HepG2 (cell line): ENCODE results near the gene RABGGTB. TPM values are rescaled to one million over a fixed set of nuclear protein-coding genes. Genes with fewer than 3 reads are reported as not detected.

Source experiments
- ARNT2 ChIP-seq: sonication (generic); formaldehyde crosslinking; IDR thresholded peaks from 2 replicates; pipeline ENCODE4 v1.8.0; 2022; ENCODE audit warnings: mild to moderate bottlenecking, low read depth, missing genetic modification reagents, moderate library complexity
- CBFB ChIP-seq: sonication (generic); formaldehyde crosslinking; IDR thresholded peaks from 2 replicates; pipeline ENCODE4 v1.4.0; 2020; ENCODE audit warnings: missing genetic modification reagents
- CEBPB ChIP-seq: IDR thresholded peaks from 2 replicates; pipeline ENCODE4 v1.6.1; 2011; ENCODE audit warnings: low read depth, low read length, improper control_type of control experiment, borderline replicate concordance
- CENPBD1 ChIP-seq: sonication (generic); formaldehyde crosslinking; IDR thresholded peaks from 2 replicates; pipeline ENCODE4 v1.8.0; 2022; ENCODE audit warnings: missing genetic modification reagents, low read depth, mild to moderate bottlenecking, borderline replicate concordance
- E2F1 ChIP-seq: sonication (generic); formaldehyde crosslinking; IDR thresholded peaks from 2 replicates; pipeline ENCODE4 v1.5.0; 2020; ENCODE audit warnings: missing genetic modification reagents
- GPBP1L1 ChIP-seq: sonication (generic); formaldehyde crosslinking; IDR thresholded peaks from 2 replicates; pipeline ENCODE4 v1.5.0; 2020; ENCODE audit warnings: mild to moderate bottlenecking, missing genetic modification reagents
- GPN1 ChIP-seq: sonication (generic); formaldehyde crosslinking; IDR thresholded peaks from 2 replicates; pipeline ENCODE4 v1.5.1; 2020; ENCODE audit warnings: missing genetic modification reagents, borderline replicate concordance
- HNRNPLL ChIP-seq: fragments of 200-400 bp; formaldehyde crosslinking; IDR thresholded peaks from 2 replicates; pipeline ENCODE4 v1.6.1; 2017; ENCODE audit warnings: mild to moderate bottlenecking, low read depth, low read length; ENCODE audit not compliant: poor library complexity, severe bottlenecking
- KDM1A ChIP-seq: IDR thresholded peaks from 2 replicates; pipeline ENCODE4 v1.6.1; 2016; ENCODE audit warnings: missing compliant biosample characterization
- KDM2A ChIP-seq: sonication (generic); formaldehyde crosslinking; IDR thresholded peaks from 2 replicates; pipeline ENCODE4 v1.4.0; 2020; ENCODE audit warnings: low read depth, missing genetic modification reagents, borderline replicate concordance
- MIER2 ChIP-seq: IDR thresholded peaks from 2 replicates; pipeline ENCODE4 v1.6.1; 2016; ENCODE audit warnings: missing biosample characterization, missing genetic modification reagents
- PLSCR1 ChIP-seq: sonication (generic); formaldehyde crosslinking; IDR thresholded peaks from 2 replicates; pipeline ENCODE4 v1.5.0; 2020; ENCODE audit warnings: missing genetic modification reagents, mild to moderate bottlenecking, borderline replicate concordance
- RARA ChIP-seq: IDR thresholded peaks from 2 replicates; pipeline ENCODE4 v1.6.1; 2016; ENCODE audit warnings: missing genetic modification reagents, missing compliant biosample characterization
- STAG1 ChIP-seq: sonication (generic); formaldehyde crosslinking; IDR thresholded peaks from 2 replicates; pipeline ENCODE4 v1.4.0; 2020; ENCODE audit warnings: missing genetic modification reagents
- TBL1XR1 ChIP-seq: fragments of 150-350 bp; IDR thresholded peaks from 2 replicates; pipeline ENCODE4 v1.6.1; 2014; ENCODE audit warnings: borderline replicate concordance, low read length; ENCODE audit not compliant: partially characterized antibody
- ZBTB33 ChIP-seq: sonication (generic); formaldehyde crosslinking; IDR thresholded peaks from 2 replicates; pipeline ENCODE4 v1.4.0; 2020; ENCODE audit warnings: missing genetic modification reagents
- ZC3H4 ChIP-seq: sonication (generic); formaldehyde crosslinking; IDR thresholded peaks from 2 replicates; pipeline ENCODE4 v1.4.0; 2020; ENCODE audit warnings: missing genetic modification reagents, borderline replicate concordance
- ZNF496 ChIP-seq: sonication (generic); formaldehyde crosslinking; IDR thresholded peaks from 2 replicates; pipeline ENCODE4 v1.8.1; 2023; ENCODE audit warnings: mild to moderate bottlenecking, moderate library complexity, missing genetic modification reagents; ENCODE audit not compliant: insufficient replicate concordance
- ZNF574 ChIP-seq: sonication (generic); formaldehyde crosslinking; IDR thresholded peaks from 2 replicates; pipeline ENCODE4 v1.4.0; 2020; ENCODE audit warnings: missing genetic modification reagents
- polyA plus RNA-seq, 8 experiments: library from polyadenylated mRNA; depleted of rRNA in 3 of 8; stranded (reverse) in 7 of 8; unstranded in 1 of 8; fragments of >200 nt; fragmentation: Illumina TruSeq in 4 of 8; extraction: Trizol in 4 of 8; gene quantifications; 2 replicates each; pipeline versions ENCODE4 v1.2.1 to v1.2.3, GENCODE V29; 2011 to 2016; ENCODE audit warnings: low read depth in 4 of 8, missing spikeins in 1 of 8, mixed read lengths in 1 of 8; ENCODE audit not compliant: insufficient read depth in 1 of 8
- total RNA-seq, 5 experiments: library from RNA; depleted of rRNA; stranded (reverse); fragments of >200 nt; fragmentation: Illumina TruSeq; extraction: Trizol; gene quantifications; 2 replicates each; pipeline ENCODE4 v1.2.3, GENCODE V29; 2016; ENCODE audit warnings: low read depth in 1 of 5

Gene RABGGTB
- total and polyA plus RNA-seq, 2 of the 13 experiments (the other 11 are each of a cell fraction or from before 2014, with no cell fraction given) = 185 to 290 TPM

- TF ChIP-seq ZNF574 (CRISPR knock-in tag) (peak; percentile 87), CBFB (no peak), MIER2 (no peak), TBL1XR1 (no peak), GPN1 (CRISPR knock-in tag) (no peak), STAG1 (CRISPR knock-in tag) (no peak; the same call in 1 of the 2 replicates), PLSCR1 (no peak), KDM1A (CRISPR knock-in tag) (no peak), ZBTB33 (CRISPR knock-in tag) (no peak; the same call in 1 of the 2 replicates), CENPBD1 (CRISPR knock-in tag) (no peak), RARA (CRISPR knock-in tag) (0 out of 2 replicates have a peak, but pooled peaks have one; percentile 26), HNRNPLL (peak; percentile 25), KDM2A (peak; percentile 72; the same call in 1 of the 2 replicates), ZNF496 (CRISPR knock-in tag) (no peak), CEBPB (no peak), GPBP1L1 (CRISPR knock-in tag) (no peak), ARNT2 (CRISPR knock-in tag) (no peak; the same call in 1 of the 2 replicates), E2F1 (CRISPR knock-in tag) (peak; percentile 51; the same call in 1 of the 2 replicates), ZC3H4 (CRISPR knock-in tag) (no peak; the same call in 1 of the 2 replicates)
These were observed at the start of gene RABGGTB (continued) for GRCh38 chr1:75785983-75786853.
